RWPE2 (cell line): Measurements from ENCODE around the gene SERPINB7.
A peak's percentile ranks its signal among the peaks of the same experiment; 100 is the strongest.

Experiments
- ATAC-seq: fragments of 200-7000 bp; cut with Tn5 transposase; 3 replicates; pipeline ENCODE4 v1.9.1; 2021; ENCODE audit warnings: low read depth
- DNase-seq: peaks from one replicate; pipeline ENCODE4 v3.0.0-alpha.2; 2020; ENCODE audit warnings: low spot score
- H3K27ac ChIP-seq: fragments of 450-650 bp; 2 replicates; pipeline ENCODE4 v1.5.1; 2017; ENCODE audit warnings: mild to moderate bottlenecking; ENCODE audit not compliant: poor library complexity, severe bottlenecking
- H3K27me3 ChIP-seq: fragments of 250-450 bp; sonication (Bioruptor Pico); 2 replicates; pipeline ENCODE4 v1.5.1; 2021; ENCODE audit warnings: mild to moderate bottlenecking, moderate library complexity; ENCODE audit not compliant: insufficient read depth, poor library complexity, severe bottlenecking
- H3K36me3 ChIP-seq: fragments of 250-450 bp; sonication (Bioruptor Pico); 2 replicates; pipeline ENCODE4 v1.5.1; 2020; ENCODE audit warnings: low read depth, mild to moderate bottlenecking, moderate library complexity
- H3K4me1 ChIP-seq: fragments of 250-450 bp; sonication (Bioruptor Pico); 2 replicates; pipeline ENCODE4 v1.5.1; 2021; ENCODE audit warnings: mild to moderate bottlenecking, moderate library complexity; ENCODE audit not compliant: insufficient read depth, poor library complexity, severe bottlenecking
- H3K4me3 ChIP-seq: fragments of 250-450 bp; sonication (Bioruptor Pico); 2 replicates; pipeline ENCODE4 v1.5.1; 2021; ENCODE audit warnings: mild to moderate bottlenecking, moderate library complexity; ENCODE audit not compliant: severe bottlenecking
- H3K9me3 ChIP-seq: fragments of 250-450 bp; sonication (Bioruptor Pico); 2 replicates; pipeline ENCODE4 v1.5.1; 2021; ENCODE audit warnings: mild to moderate bottlenecking, moderate library complexity; ENCODE audit not compliant: severe bottlenecking
- TF ChIP-seq, protein P1 (sequence below): fragments of 450-650 bp; IDR thresholded peaks from one replicate; pipeline ENCODE4 v1.5.1; 2017; ENCODE audit warnings: mild to moderate bottlenecking, moderate library complexity; ENCODE audit not compliant: poor library complexity, severe bottlenecking

SERPINB7 gene, protein sequence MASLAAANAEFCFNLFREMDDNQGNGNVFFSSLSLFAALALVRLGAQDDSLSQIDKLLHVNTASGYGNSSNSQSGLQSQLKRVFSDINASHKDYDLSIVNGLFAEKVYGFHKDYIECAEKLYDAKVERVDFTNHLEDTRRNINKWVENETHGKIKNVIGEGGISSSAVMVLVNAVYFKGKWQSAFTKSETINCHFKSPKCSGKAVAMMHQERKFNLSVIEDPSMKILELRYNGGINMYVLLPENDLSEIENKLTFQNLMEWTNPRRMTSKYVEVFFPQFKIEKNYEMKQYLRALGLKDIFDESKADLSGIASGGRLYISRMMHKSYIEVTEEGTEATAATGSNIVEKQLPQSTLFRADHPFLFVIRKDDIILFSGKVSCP

DNA sequence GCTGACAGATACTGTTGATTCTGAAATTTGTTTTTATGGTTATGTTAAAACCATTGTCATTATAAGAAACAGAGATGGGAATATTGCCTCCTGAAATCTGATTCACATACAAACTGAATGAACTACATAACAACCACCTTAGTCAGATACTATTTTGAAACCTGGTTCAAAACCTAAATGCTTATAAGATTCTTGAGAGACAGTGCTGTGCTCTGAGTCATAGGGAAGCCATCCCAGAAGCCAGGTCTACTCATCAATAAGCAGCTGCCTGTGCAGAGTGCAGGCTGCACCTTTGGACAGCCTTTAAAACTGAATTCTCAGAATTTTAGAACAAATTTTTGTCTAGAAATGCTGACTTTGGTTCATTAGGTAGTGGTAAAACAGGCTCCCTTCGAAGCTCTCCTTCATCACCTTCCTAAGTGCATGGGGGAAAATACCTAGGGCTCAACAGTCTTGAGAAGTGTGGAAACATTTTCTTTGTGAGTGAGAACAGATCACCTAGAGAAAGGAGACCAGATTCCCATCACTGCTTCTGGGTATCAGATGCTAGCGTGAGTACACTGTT lies at the start of gene SERPINB7:
TSS of gene SERPINB7 (plus strand) at position 253 of the 565 bp plus-strand sequence. CDS start 6,955 bp downstream, outside the sequence.
- DNase-seq: peak; percentile 69
- peak; percentile 94 for ATAC-seq
- TF ChIP-seq, protein P1, sequence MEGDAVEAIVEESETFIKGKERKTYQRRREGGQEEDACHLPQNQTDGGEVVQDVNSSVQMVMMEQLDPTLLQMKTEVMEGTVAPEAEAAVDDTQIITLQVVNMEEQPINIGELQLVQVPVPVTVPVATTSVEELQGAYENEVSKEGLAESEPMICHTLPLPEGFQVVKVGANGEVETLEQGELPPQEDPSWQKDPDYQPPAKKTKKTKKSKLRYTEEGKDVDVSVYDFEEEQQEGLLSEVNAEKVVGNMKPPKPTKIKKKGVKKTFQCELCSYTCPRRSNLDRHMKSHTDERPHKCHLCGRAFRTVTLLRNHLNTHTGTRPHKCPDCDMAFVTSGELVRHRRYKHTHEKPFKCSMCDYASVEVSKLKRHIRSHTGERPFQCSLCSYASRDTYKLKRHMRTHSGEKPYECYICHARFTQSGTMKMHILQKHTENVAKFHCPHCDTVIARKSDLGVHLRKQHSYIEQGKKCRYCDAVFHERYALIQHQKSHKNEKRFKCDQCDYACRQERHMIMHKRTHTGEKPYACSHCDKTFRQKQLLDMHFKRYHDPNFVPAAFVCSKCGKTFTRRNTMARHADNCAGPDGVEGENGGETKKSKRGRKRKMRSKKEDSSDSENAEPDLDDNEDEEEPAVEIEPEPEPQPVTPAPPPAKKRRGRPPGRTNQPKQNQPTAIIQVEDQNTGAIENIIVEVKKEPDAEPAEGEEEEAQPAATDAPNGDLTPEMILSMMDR: no peak
- Histone ChIP-seq H3K4me3 (no peak within 1 kb of the TSS), H3K4me1 (peaks cover 51% of the 10 kb centered on the region), H3K36me3 (no peaks in the 10 kb centered on the region), H3K27ac (peak within 1 kb of the TSS; percentile 85), H3K9me3 (no peaks in the 10 kb centered on the region), H3K27me3 (no peaks in the 10 kb centered on the region)

DNA sequence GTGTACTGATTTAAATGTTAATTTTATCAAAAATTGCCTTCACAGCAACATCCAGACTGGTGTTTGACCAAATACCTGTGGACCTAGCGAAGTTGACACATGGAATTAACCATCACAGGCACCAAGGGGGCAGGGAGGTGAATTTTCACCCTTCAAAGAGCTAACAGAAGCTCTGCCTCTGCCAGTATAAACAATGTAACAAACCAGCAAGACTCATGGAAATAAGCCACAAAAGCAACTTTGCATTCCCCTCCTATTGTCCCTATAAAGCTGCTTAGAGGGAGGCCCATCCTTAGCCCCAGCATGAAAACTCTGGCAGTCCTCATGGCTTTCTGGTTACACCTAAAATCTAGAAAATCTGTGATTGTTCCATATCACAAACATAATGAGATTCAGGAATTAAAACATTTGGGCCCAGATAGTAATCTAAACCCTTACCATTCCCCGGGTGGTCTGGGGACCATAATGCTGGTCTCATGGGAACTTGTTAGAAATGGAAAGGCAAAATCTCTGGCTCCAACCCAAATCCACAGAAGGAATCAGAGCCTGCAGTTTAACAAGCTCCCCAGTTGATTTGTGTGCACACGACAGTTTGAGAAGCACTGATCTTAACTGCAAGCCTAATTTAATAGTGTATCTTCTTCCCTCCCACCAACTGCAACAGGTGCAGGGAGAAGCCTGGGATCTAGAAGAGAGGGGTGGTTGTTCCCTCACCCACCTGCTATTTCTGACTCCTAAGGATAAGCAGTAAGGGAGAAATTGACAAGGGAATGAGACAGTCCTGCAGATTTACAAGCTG lies 49.3 kb upstream of the SERPINB7 start:
- DNase-seq (no peak), ATAC-seq (no peak)
- no peaks in the 10 kb centered on the region for H3K9me3 ChIP-seq
- H3K27me3 ChIP-seq: no peaks in the 10 kb centered on the region
- H3K27ac ChIP-seq: no peak overlapping the region
- TF ChIP-seq, protein P1: no peak
- H3K4me3 ChIP-seq: no peak overlapping the region
- H3K4me1 ChIP-seq: no peaks in the 10 kb centered on the region
- H3K36me3 ChIP-seq: no peaks in the 10 kb centered on the region

DNA sequence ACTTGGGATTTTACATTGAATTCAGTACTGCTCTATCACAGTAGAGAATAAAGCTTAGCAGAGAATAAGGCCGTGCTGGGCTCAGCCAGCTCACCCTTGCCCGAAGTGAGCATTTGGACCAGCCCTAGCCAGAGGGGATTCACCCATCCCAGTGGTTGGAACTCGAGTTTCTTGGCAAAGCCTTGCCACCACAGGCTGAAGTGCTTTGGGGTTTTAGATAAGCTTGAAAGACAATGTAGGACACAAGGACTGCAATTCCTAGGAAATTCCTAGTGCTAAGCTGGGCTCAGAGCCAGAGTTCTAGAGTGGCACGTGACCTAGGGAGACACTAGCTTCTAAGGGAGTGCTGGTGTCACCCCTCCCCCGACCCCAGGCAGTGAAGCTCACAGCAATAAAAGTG lies 44.4 kb upstream of the SERPINB7 start:
- DNase-seq (no peak), ATAC-seq (peak; percentile 85)
- no peaks in the 10 kb centered on the region for H3K27me3 ChIP-seq
- TF ChIP-seq, protein P1: no peak
- H3K36me3 ChIP-seq: no peaks in the 10 kb centered on the region
- H3K4me1 ChIP-seq: no peaks in the 10 kb centered on the region
- peak overlapping the region; percentile 14 for H3K27ac ChIP-seq
- H3K4me3 ChIP-seq: no peak overlapping the region
- no peaks in the 10 kb centered on the region for H3K9me3 ChIP-seq

- TF ChIP-seq, protein P1: no peak
These were observed 44.0 kb upstream of the SERPINB7 start for GRCh38 chr18:63731215-63731614.

More at GRCh38 chr18:63731215-63731614, 44.0 kb upstream of the SERPINB7 start:
- no peak for DNase-seq
- no peaks in the 10 kb centered on the region for H3K4me1 ChIP-seq
- H3K4me3 ChIP-seq: no peak overlapping the region
- no peaks in the 10 kb centered on the region for H3K9me3 ChIP-seq
- H3K36me3 ChIP-seq: no peaks in the 10 kb centered on the region
- H3K27me3 ChIP-seq: no peaks in the 10 kb centered on the region
- H3K27ac ChIP-seq: peak overlapping the region; percentile 14
- no peak for ATAC-seq
